NOMO-1 (cell line): ENCODE results near the gene SAP130.
A peak's percentile ranks its signal among the peaks of the same experiment; 100 is the strongest.

Experiments used
- DNase-seq, 2 experiments: peaks; one replicate each; lab custom pipeline; 2025; ENCODE audit not compliant: unreplicated experiment in 2 of 2; lab: John Stamatoyannopoulos, UW

The SAP130 gene

GRCh38 chr2:128026448-128027277, 1.2 kb downstream of the SAP130 start:
- no peak for DNase-seq

- peak in 1 of 2 experiments; percentile 33 for DNase-seq
Measured at GRCh38 chr2:128024816-128025215, 3.0 kb downstream of the SAP130 start.

- DNase-seq, result no peak
Measured at GRCh38 chr2:128017561-128017960, 10.3 kb downstream of the SAP130 start.

- DNase-seq, result no peak
Measured at GRCh38 chr2:128016620-128017019, 11.2 kb downstream of the SAP130 start.

GRCh38 chr2:128012698-128013097, 15.2 kb downstream of the SAP130 start:
- no peak for DNase-seq

GRCh38 chr2:128008074-128008672, 19.7 kb downstream of the SAP130 start:
- DNase-seq, result no peak

GRCh38 chr2:128004509-128004908, 23.4 kb downstream of the SAP130 start:
- DNase-seq, result no peak

- DNase-seq, result no peak
Measured at GRCh38 chr2:128003463-128003862, 24.4 kb downstream of the SAP130 start.

- DNase-seq, result no peak
Measured at GRCh38 chr2:127996160-127996559, 31.7 kb downstream of the SAP130 start.

- no peak for DNase-seq
Measured at GRCh38 chr2:127995725-127996124, 32.1 kb downstream of the SAP130 start.

- DNase-seq, result no peak
Measured at GRCh38 chr2:127993659-127994058, 34.2 kb downstream of the SAP130 start.

GRCh38 chr2:127991742-127992141, 36.1 kb downstream of the SAP130 start:
- DNase-seq, result no peak

GRCh38 chr2:127986548-127987079, 41.2 kb downstream of the SAP130 start:
- DNase-seq, result no peak

GRCh38 chr2:127985735-127986134, 42.1 kb downstream of the SAP130 start:
- DNase-seq, result no peak

GRCh38 chr2:127985026-127985734, 42.7 kb downstream of the SAP130 start:
- DNase-seq, result no peak

- no peak for DNase-seq
Measured at GRCh38 chr2:127984551-127984950, 43.3 kb downstream of the SAP130 start.

GRCh38 chr2:127969446-127969845, 58.4 kb downstream of the SAP130 start:
- DNase-seq, result no peak

- DNase-seq, result no peak
Measured at GRCh38 chr2:127968610-127969339, 59.1 kb downstream of the SAP130 start.

- no peak for DNase-seq
Measured at GRCh38 chr2:127961729-127962128, 66.1 kb downstream of the SAP130 start.

GRCh38 chr2:127957240-127957639, 70.6 kb downstream of the SAP130 start:
- no peak for DNase-seq

GRCh38 chr2:127954857-127955256, 73.0 kb downstream of the SAP130 start:
- DNase-seq, result no peak
